Colonic mucosa (tissue), 4 donors: ENCODE data around the gene ZFAND3. TPM values are rescaled to one million over a fixed set of nuclear protein-coding genes. Genes with fewer than 3 reads are reported as not detected.

ENCODE experiments used
- DNase-seq: peaks from one replicate; pipeline ENCODE4 v3.0.0-alpha.2; 2020
- H3K27ac ChIP-seq: fragments of 200-600 bp; one replicate; pipeline ENCODE4 v1.8.0; 2021
- H3K27me3 ChIP-seq: fragments of 200-600 bp; one replicate; pipeline ENCODE4 v1.8.0; 2021
- H3K36me3 ChIP-seq: fragments of 200-600 bp; one replicate; pipeline ENCODE4 v1.8.0; 2021
- H3K4me1 ChIP-seq: fragments of 200-600 bp; one replicate; pipeline ENCODE4 v1.8.0; 2021; ENCODE audit warnings: mild to moderate bottlenecking
- H3K4me3 ChIP-seq: fragments of 200-600 bp; one replicate; pipeline ENCODE4 v1.8.0; 2021
- H3K9ac ChIP-seq, 2 donors: one replicate each; pipeline ENCODE4 v1.7.0; 2013; ENCODE audit warnings: control low read depth in 2 of 2, low read depth in 2 of 2, low read length in 2 of 2
- H3K9me3 ChIP-seq: fragments of 200-600 bp; one replicate; pipeline ENCODE4 v1.8.0; 2021
- intact Hi-C: fragments of 100-400 bp; cut with DNase I; formaldehyde crosslinking; loops from one replicate; pipeline ENCODE4 v1.14.1; 2022
- total RNA-seq, 2 donors: library from RNA; stranded (reverse); fragmentation: NEBNext Ultra II Directional in 1 of 2; extraction: Animal tissue kit (Norgen Biotek cat#: 25700) in 1 of 2; gene quantifications; one replicate each; pipeline ENCODE4 v1.2.1, GENCODE V29; 2021
- TF ChIP-seq, protein P1 (sequence below): fragments of 200-600 bp; IDR thresholded peaks from one replicate; pipeline ENCODE4 v1.8.0; 2022; ENCODE audit warnings: antibody characterized with exemption, mild to moderate bottlenecking
- donor health status: healthy.
- donor health status: DM: no; HTN: no; CAD: no.
- donor health status: DM: no; HTN: no; CAD: no.

The ZFAND3 gene
- total RNA-seq, 2 donors from 2014 or later, result 42.0 to 96.8 TPM

DNA sequence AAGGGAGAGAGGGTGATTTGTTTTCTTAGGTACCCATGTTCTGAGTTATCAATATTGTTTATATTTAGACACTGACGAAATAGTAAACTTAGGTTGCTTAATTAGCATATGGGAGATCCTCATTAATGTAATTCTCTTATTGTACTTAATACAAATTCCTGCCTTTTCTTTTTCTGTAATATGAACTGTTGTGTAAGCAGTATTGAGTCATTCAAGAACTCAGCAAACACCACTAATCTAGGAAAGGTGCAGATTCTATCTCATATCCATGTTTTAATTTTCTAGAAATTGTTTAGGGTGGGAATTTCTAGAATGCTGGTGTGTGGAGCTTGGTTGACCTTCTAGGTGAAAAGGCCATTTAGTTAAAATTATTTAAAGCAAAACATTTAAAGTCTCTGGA is 216.0 kb downstream of the ZFAND3 start:
- no peaks in the 10 kb centered on the region for H3K27me3 ChIP-seq
- H3K4me3 ChIP-seq, result no peak overlapping the region
- no peaks in the 10 kb centered on the region for H3K36me3 ChIP-seq
- H3K9me3 ChIP-seq, result no peaks in the 10 kb centered on the region
- intact Hi-C loops, result no loop called here
- DNase-seq, result no peak
- TF ChIP-seq, protein P1, sequence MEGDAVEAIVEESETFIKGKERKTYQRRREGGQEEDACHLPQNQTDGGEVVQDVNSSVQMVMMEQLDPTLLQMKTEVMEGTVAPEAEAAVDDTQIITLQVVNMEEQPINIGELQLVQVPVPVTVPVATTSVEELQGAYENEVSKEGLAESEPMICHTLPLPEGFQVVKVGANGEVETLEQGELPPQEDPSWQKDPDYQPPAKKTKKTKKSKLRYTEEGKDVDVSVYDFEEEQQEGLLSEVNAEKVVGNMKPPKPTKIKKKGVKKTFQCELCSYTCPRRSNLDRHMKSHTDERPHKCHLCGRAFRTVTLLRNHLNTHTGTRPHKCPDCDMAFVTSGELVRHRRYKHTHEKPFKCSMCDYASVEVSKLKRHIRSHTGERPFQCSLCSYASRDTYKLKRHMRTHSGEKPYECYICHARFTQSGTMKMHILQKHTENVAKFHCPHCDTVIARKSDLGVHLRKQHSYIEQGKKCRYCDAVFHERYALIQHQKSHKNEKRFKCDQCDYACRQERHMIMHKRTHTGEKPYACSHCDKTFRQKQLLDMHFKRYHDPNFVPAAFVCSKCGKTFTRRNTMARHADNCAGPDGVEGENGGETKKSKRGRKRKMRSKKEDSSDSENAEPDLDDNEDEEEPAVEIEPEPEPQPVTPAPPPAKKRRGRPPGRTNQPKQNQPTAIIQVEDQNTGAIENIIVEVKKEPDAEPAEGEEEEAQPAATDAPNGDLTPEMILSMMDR, result no peak
- no peak overlapping the region for H3K9ac ChIP-seq
- H3K4me1 ChIP-seq, result no peaks in the 10 kb centered on the region
- no peak overlapping the region for H3K27ac ChIP-seq

DNA sequence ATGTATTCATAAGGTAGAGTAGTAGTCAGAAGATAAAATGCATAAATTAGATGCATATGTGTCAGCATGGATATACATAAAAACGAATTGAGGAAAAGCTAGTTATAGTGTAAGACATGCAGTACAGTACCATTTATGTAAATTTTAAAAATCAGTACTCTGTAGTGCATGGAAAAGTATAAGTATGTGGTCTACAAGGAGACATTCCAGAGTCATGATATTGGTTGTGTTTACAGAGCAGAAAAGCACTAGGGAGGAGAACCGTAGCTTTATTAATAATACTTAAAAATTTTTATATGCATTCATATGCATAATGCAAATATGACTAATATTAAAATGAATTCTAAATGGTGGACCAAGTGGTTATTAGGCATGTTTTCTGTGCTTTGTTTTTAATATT is 220.0 kb downstream of the ZFAND3 start:
- TF ChIP-seq, protein P1, result no peak
- Histone ChIP-seq H3K4me1 (no peaks in the 10 kb centered on the region), H3K27ac (no peak overlapping the region), H3K9me3 (no peaks in the 10 kb centered on the region), H3K4me3 (no peak overlapping the region), H3K9ac (no peak overlapping the region), H3K36me3 (no peaks in the 10 kb centered on the region), H3K27me3 (no peaks in the 10 kb centered on the region)
- no peak for DNase-seq
- intact Hi-C loops, result no loop called here

DNA sequence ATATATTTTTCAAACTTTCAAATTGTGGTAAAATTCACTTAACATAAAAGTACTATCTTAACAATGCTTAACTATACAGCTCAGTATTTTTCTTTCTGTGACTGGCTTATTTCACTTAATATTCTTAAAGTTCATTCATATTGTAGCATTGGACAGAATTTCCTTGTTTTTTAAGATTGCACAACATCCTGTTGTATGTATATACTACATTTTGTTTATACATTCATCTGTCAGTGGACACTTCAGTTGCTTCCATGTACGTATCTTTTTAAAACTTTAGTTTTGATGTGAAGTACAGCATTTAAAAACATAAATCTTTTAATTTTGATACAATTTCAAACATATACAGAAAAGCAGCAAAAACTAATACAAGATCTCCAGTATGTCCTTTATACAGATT is 220.7 kb downstream of the ZFAND3 start:
- Histone ChIP-seq H3K4me1 (no peaks in the 10 kb centered on the region), H3K9me3 (no peaks in the 10 kb centered on the region), H3K9ac (no peak overlapping the region), H3K4me3 (no peak overlapping the region), H3K27me3 (no peaks in the 10 kb centered on the region), H3K36me3 (no peaks in the 10 kb centered on the region), H3K27ac (no peak overlapping the region)
- intact Hi-C loops, result no loop called here
- DNase-seq, result no peak
- TF ChIP-seq, protein P1, result no peak

DNA sequence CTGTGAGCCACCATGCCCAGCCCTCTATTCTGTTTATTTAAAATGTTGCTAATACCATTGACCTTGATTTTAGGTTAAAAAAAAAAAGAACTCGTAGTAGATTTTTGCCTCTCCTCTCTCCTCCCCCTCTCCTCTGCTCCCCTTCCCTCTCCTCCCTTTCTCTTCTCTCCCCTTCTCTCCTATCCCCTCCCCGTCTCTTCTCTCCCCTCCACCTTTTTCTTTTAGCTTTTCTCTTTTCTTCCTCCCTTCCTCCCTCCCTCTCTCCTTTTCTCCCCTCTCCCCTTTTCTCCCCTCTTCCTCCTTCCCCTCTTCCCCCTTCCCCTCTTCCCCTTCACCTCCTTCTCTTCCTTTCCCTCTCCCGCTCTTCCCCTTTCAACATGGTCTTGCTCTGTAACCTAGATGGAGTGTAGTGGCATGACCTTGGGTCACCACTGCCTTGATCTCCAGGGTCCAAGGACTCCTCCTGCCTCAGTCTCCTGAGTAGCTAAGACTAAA is 223.8 kb downstream of the ZFAND3 start:
- Histone ChIP-seq H3K9ac (no peak overlapping the region), H3K4me1 (no peaks in the 10 kb centered on the region), H3K4me3 (no peak overlapping the region), H3K27ac (no peak overlapping the region), H3K27me3 (no peaks in the 10 kb centered on the region), H3K36me3 (no peaks in the 10 kb centered on the region), H3K9me3 (no peaks in the 10 kb centered on the region)
- intact Hi-C loops, result no loop called here
- TF ChIP-seq, protein P1, result no peak
- no peak for DNase-seq

DNA sequence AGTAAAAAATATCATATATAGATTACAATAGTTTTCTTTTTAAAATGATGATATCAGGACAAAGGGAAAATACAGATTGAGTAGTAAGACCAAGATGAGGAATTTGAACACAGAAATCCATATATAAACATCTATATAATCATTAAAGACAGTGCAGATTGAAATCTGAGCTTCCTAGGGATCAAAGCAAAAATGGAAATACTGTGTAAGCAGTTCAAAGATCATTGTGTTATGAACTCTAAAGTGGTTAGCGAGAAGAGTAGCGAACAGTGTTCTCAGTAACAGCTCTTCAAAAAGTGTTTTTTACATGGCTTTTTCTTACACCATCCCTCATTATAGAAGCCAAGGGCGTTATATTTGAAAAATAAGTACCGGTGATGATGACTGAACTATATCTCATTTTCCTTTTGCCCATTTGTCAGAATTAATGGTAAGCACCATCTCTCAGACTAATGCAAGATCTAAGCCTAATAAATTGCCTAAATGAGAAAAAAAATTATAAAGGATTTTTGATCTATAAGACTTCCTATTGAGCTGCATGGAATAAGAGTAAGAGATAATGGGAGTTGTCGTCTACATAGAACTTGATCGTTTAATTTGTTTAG is 226.3 kb downstream of the ZFAND3 start:
- intact Hi-C loops, result no loop called here
- TF ChIP-seq, protein P1, result no peak
- no peak for DNase-seq

More for the DNA sequence above, 226.3 kb downstream of the ZFAND3 start:
- Histone ChIP-seq H3K27me3 (no peaks in the 10 kb centered on the region), H3K36me3 (no peaks in the 10 kb centered on the region), H3K9me3 (no peaks in the 10 kb centered on the region), H3K9ac (no peak overlapping the region), H3K27ac (no peak overlapping the region), H3K4me3 (no peak overlapping the region), H3K4me1 (no peaks in the 10 kb centered on the region)
